HepG2 (cell line): ENCODE measurements around the gene TECTB. TPM values are rescaled to one million over a fixed set of nuclear protein-coding genes. Genes with fewer than 3 reads are reported as not detected.

Source experiments
- AFF4 ChIP-seq: sonication (generic); formaldehyde crosslinking; IDR thresholded peaks from 2 replicates; pipeline ENCODE4 v1.4.0; 2020; ENCODE audit warnings: missing genetic modification reagents
- CEBPB ChIP-seq: IDR thresholded peaks from 2 replicates; pipeline ENCODE4 v1.6.1; 2011; ENCODE audit warnings: low read depth, low read length, improper control_type of control experiment, borderline replicate concordance
- HDAC6 ChIP-seq: fragments of 200-600 bp; sonication (generic); IDR thresholded peaks from 2 replicates; pipeline ENCODE4 v1.7.0; 2017; ENCODE audit warnings: mild to moderate bottlenecking, antibody characterized with exemption, low read length, low read depth
- JDP2 ChIP-seq: sonication (generic); formaldehyde crosslinking; IDR thresholded peaks from 2 replicates; pipeline ENCODE4 v1.8.1; 2022; ENCODE audit warnings: missing genetic modification reagents, borderline replicate concordance
- KDM4B ChIP-seq: sonication (generic); formaldehyde crosslinking; IDR thresholded peaks from 2 replicates; pipeline ENCODE4 v1.4.0; 2020; ENCODE audit warnings: missing genetic modification reagents
- MYPOP ChIP-seq: sonication (generic); formaldehyde crosslinking; IDR thresholded peaks from 2 replicates; pipeline ENCODE4 v1.8.1; 2023; ENCODE audit warnings: mild to moderate bottlenecking, moderate library complexity, missing genetic modification reagents
- REST ChIP-seq, 2 experiments: IDR thresholded peaks; 2 replicates each; pipeline ENCODE4 v1.6.1; 2011 to 2012; ENCODE audit warnings: low read length in 2 of 2, borderline replicate concordance in 1 of 2, low read depth in 1 of 2, mild to moderate bottlenecking in 1 of 2, moderate library complexity in 1 of 2
- SOX6 ChIP-seq, 2 experiments: fragments of 450-650 bp in 1 of 2; sonication (generic) in 1 of 2; formaldehyde crosslinking in 1 of 2; IDR thresholded peaks; 2 replicates each; pipeline versions ENCODE4 v1.4.0 to v1.6.1; 2017 to 2020; ENCODE audit warnings: antibody characterized with exemption in 1 of 2, mild to moderate bottlenecking in 1 of 2, missing genetic modification reagents in 1 of 2
- ZFP90 ChIP-seq: sonication (generic); formaldehyde crosslinking; IDR thresholded peaks from 2 replicates; pipeline ENCODE4 v1.8.0; 2022; ENCODE audit warnings: missing genetic modification reagents, mild to moderate bottlenecking, inconsistent platforms, borderline replicate concordance
- ZNF850 ChIP-seq: sonication (generic); formaldehyde crosslinking; conservative IDR thresholded peaks from 2 replicates; pipeline ENCODE4 v1.9.0; 2021; ENCODE audit warnings: mild to moderate bottlenecking, missing genetic modification reagents
- polyA plus RNA-seq, 8 experiments: library from polyadenylated mRNA; depleted of rRNA in 3 of 8; stranded (reverse) in 7 of 8; unstranded in 1 of 8; fragments of >200 nt; fragmentation: Illumina TruSeq in 4 of 8; extraction: Trizol in 4 of 8; gene quantifications; 2 replicates each; pipeline versions ENCODE4 v1.2.1 to v1.2.3, GENCODE V29; 2011 to 2016; ENCODE audit warnings: low read depth in 4 of 8, missing spikeins in 1 of 8, mixed read lengths in 1 of 8; ENCODE audit not compliant: insufficient read depth in 1 of 8
- total RNA-seq, 5 experiments: library from RNA; depleted of rRNA; stranded (reverse); fragments of >200 nt; fragmentation: Illumina TruSeq; extraction: Trizol; gene quantifications; 2 replicates each; pipeline ENCODE4 v1.2.3, GENCODE V29; 2016; ENCODE audit warnings: low read depth in 1 of 5
- TF ChIP-seq, protein P1 (sequence below): sonication (generic); formaldehyde crosslinking; IDR thresholded peaks from 2 replicates; pipeline ENCODE4 v1.9.0; 2021; ENCODE audit warnings: missing genetic modification reagents, borderline replicate concordance

Gene TECTB
- total and polyA plus RNA-seq, 2 of the 13 experiments (the other 11 are each of a cell fraction or from before 2014, with no cell fraction given), result 0.78 to 1.8 TPM

DNA sequence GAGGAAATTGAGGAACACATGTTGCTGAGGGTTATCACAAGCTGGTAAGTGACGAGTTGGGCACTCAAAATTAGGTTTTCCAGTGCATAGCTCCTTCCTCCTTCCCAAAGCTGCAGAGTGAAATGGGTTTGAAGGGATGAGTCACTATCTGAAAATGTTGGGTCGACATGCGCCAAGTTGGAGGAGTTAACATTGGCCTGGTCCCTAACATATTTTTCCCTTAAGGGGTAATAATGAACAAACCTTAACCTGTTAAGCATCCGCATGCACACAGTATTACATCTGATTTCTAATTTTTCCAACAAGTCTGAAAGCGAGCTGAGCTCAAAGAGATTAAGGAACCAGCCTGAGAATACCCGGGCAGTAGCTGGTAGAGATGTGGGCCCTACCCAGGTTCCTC is 20.7 kb upstream of the TECTB start (continued):
- no peak for TF ChIP-seq SOX6 (IDR thresholded peaks at IDR 0.05)
- TF ChIP-seq SOX6 (CRISPR knock-in tag; IDR thresholded peaks at IDR 0.05), result 0 out of 2 replicates have a peak, but pooled peaks have one; percentile 31
- no peak for TF ChIP-seq ZFP90 (CRISPR knock-in tag)
- TF ChIP-seq MYPOP, result no peak
- no peak for TF ChIP-seq KDM4B
- TF ChIP-seq ZNF850 (CRISPR knock-in tag), result no peak
- TF ChIP-seq AFF4, result no peak
- TF ChIP-seq, protein P1, sequence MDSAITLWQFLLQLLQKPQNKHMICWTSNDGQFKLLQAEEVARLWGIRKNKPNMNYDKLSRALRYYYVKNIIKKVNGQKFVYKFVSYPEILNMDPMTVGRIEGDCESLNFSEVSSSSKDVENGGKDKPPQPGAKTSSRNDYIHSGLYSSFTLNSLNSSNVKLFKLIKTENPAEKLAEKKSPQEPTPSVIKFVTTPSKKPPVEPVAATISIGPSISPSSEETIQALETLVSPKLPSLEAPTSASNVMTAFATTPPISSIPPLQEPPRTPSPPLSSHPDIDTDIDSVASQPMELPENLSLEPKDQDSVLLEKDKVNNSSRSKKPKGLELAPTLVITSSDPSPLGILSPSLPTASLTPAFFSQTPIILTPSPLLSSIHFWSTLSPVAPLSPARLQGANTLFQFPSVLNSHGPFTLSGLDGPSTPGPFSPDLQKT (CRISPR knock-in tag), result no peak
- no peak for TF ChIP-seq CEBPB
- TF ChIP-seq REST (IDR thresholded peaks at IDR 0.05; ENCODE audit: borderline replicate concordance in 1 of 2, low read depth in 1 of 2, low read length in 2 of 2), result no peak
- no peak for TF ChIP-seq JDP2
- no peak for TF ChIP-seq HDAC6
- TF ChIP-seq, all 625 proteins: peak for 5
